Pancreas (tissue), 8 donors: ENCODE data around the gene ZSWIM1. TPM values are rescaled to one million over a fixed set of nuclear protein-coding genes. Genes with fewer than 3 reads are reported as not detected.

Source experiments
- polyA plus RNA-seq, 2 donors: library from polyadenylated mRNA; stranded (reverse); fragments of 200-250 nt; gene quantifications; one replicate each; pipeline ENCODE4 v1.2.3, GENCODE V29; 2013
- total RNA-seq, 6 donors: library from RNA; stranded (reverse); fragmentation: NEBNext Ultra II Directional in 4 of 6; extraction: Animal tissue kit (Norgen Biotek cat#: 25700) in 4 of 6; gene quantifications; one replicate each; pipeline versions ENCODE4 v1.2.1 to v1.2.4, GENCODE V29; 2021 to 2023
- donor health status: healthy with polysubstance abuse.
- donor health status: DM: no; HTN: no; CAD: no; lungs with moderate emphysema.
- donor health status: DM: no; HTN: no; CAD: no.
- donor health status: Bipolar disorder and iron deficiency.
- donor health status: DM: yes; HTN: yes; CAD: no.
- donor health status: DM: no; HTN: no; CAD: no.
- donor health status: DM: no; HTN: no; CAD: no.
- donor health status: DM: yes; HTN: yes; CAD: no.

ZSWIM1 gene
- total and polyA plus RNA-seq, 8 donors: 2.4 to 6.0 (median 3.3) TPM

Other genes starting within 250 kb of the ZSWIM1 start
- not detected for gene WFDC9, start 249.9 kb upstream of the ZSWIM1 start, total RNA-seq
- not detected for gene WFDC9, start 249.9 kb upstream of the ZSWIM1 start, polyA plus RNA-seq
- gene WFDC11, start 211.0 kb upstream of the ZSWIM1 start, total RNA-seq: not detected
- not detected for gene WFDC11, start 211.0 kb upstream of the ZSWIM1 start, polyA plus RNA-seq
- gene WFDC13, start 179.2 kb upstream of the ZSWIM1 start, total RNA-seq: not detected
- not detected for gene WFDC13, start 179.2 kb upstream of the ZSWIM1 start, polyA plus RNA-seq
- gene WFDC10B, start 176.2 kb upstream of the ZSWIM1 start, total RNA-seq: not detected
- gene WFDC10B, start 176.2 kb upstream of the ZSWIM1 start, polyA plus RNA-seq: not detected
- gene SPINT4, start 158.9 kb upstream of the ZSWIM1 start, total RNA-seq: not detected
- gene SPINT4, start 158.9 kb upstream of the ZSWIM1 start, polyA plus RNA-seq: not detected
- under 1 TPM in 4 of 6 donors, not detected in 2; 0.35 to 0.81 (median 0.48) TPM for gene WFDC3, start 89.3 kb upstream of the ZSWIM1 start, total RNA-seq
- 1 to 10 TPM in 1 of 2 donors, under 1 TPM in 1; 0.95 to 1.8 TPM for gene WFDC3, start 89.3 kb upstream of the ZSWIM1 start, polyA plus RNA-seq
- 10 to 100 TPM in 3 of 6 donors, 1 to 10 TPM in 3; 7.4 to 15.3 (median 8.9) TPM for gene DNTTIP1, start 89.3 kb upstream of the ZSWIM1 start, total RNA-seq
- gene DNTTIP1, start 89.3 kb upstream of the ZSWIM1 start, polyA plus RNA-seq: 10 to 100 TPM; 15.5 to 22.0 TPM
- gene UBE2C, start 68.6 kb upstream of the ZSWIM1 start, total RNA-seq: 1 to 10 TPM in 2 of 6 donors, under 1 TPM in 2, not detected in 2; 0.38 to 1.9 (median 1.4) TPM
- under 1 TPM; 0.31 to 0.61 TPM for gene UBE2C, start 68.6 kb upstream of the ZSWIM1 start, polyA plus RNA-seq
- not detected for gene TNNC2, start 53.9 kb upstream of the ZSWIM1 start, total RNA-seq
- 1 to 10 TPM; 1.2 to 4.0 TPM for gene TNNC2, start 53.9 kb upstream of the ZSWIM1 start, polyA plus RNA-seq
- gene SNX21, start 47.4 kb upstream of the ZSWIM1 start, total RNA-seq: 1 to 10 TPM; 4.6 to 8.9 (median 5.9) TPM
- 10 to 100 TPM; 11.3 to 22.6 TPM for gene SNX21, start 47.4 kb upstream of the ZSWIM1 start, polyA plus RNA-seq
- 10 to 100 TPM in 2 of 6 donors, 1 to 10 TPM in 4; 7.0 to 14.0 (median 9.7) TPM for gene ACOT8, start 23.8 kb upstream of the ZSWIM1 start, total RNA-seq
- gene ACOT8, start 23.8 kb upstream of the ZSWIM1 start, polyA plus RNA-seq: 10 to 100 TPM; 17.9 to 21.2 TPM
- 1 to 10 TPM in 4 of 6 donors, under 1 TPM in 2; 0.46 to 2.2 (median 1.1) TPM for gene ZSWIM3, start 23.6 kb upstream of the ZSWIM1 start, total RNA-seq
- 1 to 10 TPM; 1.4 to 1.9 TPM for gene ZSWIM3, start 23.6 kb upstream of the ZSWIM1 start, polyA plus RNA-seq
- 1 to 10 TPM in 1 of 6 donors, under 1 TPM in 5; 0.55 to 1.3 (median 0.84) TPM for gene SPATA25, start 6.4 kb downstream of the ZSWIM1 start, total RNA-seq
- gene SPATA25, start 6.4 kb downstream of the ZSWIM1 start, polyA plus RNA-seq: 1 to 10 TPM; 1.2 to 1.7 TPM
- 1 to 10 TPM; 1.6 to 3.8 (median 2.2) TPM for gene NEURL2, start 10.0 kb downstream of the ZSWIM1 start, total RNA-seq
- gene NEURL2, start 10.0 kb downstream of the ZSWIM1 start, polyA plus RNA-seq: 1 to 10 TPM; 4.7 to 5.3 TPM
- 10 to 100 TPM; 27.6 to 97.8 (median 41.5) TPM for gene CTSA, start 10.1 kb downstream of the ZSWIM1 start, total RNA-seq
- gene CTSA, start 10.1 kb downstream of the ZSWIM1 start, polyA plus RNA-seq: 100 to 1,000 TPM in 1 of 2 donors, 10 to 100 TPM in 1; 89.3 to 103 TPM
- gene PLTP, start 30.9 kb downstream of the ZSWIM1 start, total RNA-seq: 100 to 1,000 TPM in 2 of 6 donors, 10 to 100 TPM in 4; 70.4 to 158 (median 95.1) TPM
- 10 to 100 TPM; 35.5 to 56.8 TPM for gene PLTP, start 30.9 kb downstream of the ZSWIM1 start, polyA plus RNA-seq
- 10 to 100 TPM; 13.3 to 19.2 (median 17.7) TPM for gene PCIF1, start 53.5 kb downstream of the ZSWIM1 start, total RNA-seq
- 10 to 100 TPM; 22.9 to 34.9 TPM for gene PCIF1, start 53.5 kb downstream of the ZSWIM1 start, polyA plus RNA-seq
- gene ZNF335, start 91.0 kb downstream of the ZSWIM1 start, total RNA-seq: 10 to 100 TPM in 2 of 6 donors, 1 to 10 TPM in 4; 7.4 to 11.0 (median 7.5) TPM
- 10 to 100 TPM; 24.4 to 27.4 TPM for gene ZNF335, start 91.0 kb downstream of the ZSWIM1 start, polyA plus RNA-seq
- 1 to 10 TPM in 1 of 6 donors, under 1 TPM in 4, not detected in 1; 0.19 to 1.3 (median 0.29) TPM for gene MMP9, start 127.7 kb downstream of the ZSWIM1 start, total RNA-seq
- gene MMP9, start 127.7 kb downstream of the ZSWIM1 start, polyA plus RNA-seq: under 1 TPM; 0.19 to 0.21 TPM
- gene SLC12A5, start 148.0 kb downstream of the ZSWIM1 start, total RNA-seq: 1 to 10 TPM in 4 of 6 donors, under 1 TPM in 2; 0.35 to 2.2 (median 1.3) TPM
- gene SLC12A5, start 148.0 kb downstream of the ZSWIM1 start, polyA plus RNA-seq: 10 to 100 TPM; 12.9 to 21.5 TPM
- 10 to 100 TPM in 4 of 6 donors, 1 to 10 TPM in 2; 8.4 to 17.3 (median 12.0) TPM for gene NCOA5, start 208.7 kb downstream of the ZSWIM1 start, total RNA-seq
- gene NCOA5, start 208.7 kb downstream of the ZSWIM1 start, polyA plus RNA-seq: 10 to 100 TPM; 10.9 to 19.6 TPM
- 10 to 100 TPM in 2 of 6 donors, 1 to 10 TPM in 4; 8.4 to 17.3 (median 9.5) TPM for gene CD40, start 237.1 kb downstream of the ZSWIM1 start, total RNA-seq
- gene CD40, start 237.1 kb downstream of the ZSWIM1 start, polyA plus RNA-seq: 10 to 100 TPM in 1 of 2 donors, 1 to 10 TPM in 1; 10.0 to 20.8 TPM